Glutamatergic neuron (in vitro differentiated cells): ENCODE data around the gene HTRA3. TPM values are rescaled to one million over a fixed set of nuclear protein-coding genes. Genes with fewer than 3 reads are reported as not detected.

Experiments used
- DNase-seq: peaks from one replicate; pipeline ENCODE4 v3.0.0; 2022
- H3K27ac Mint-ChIP-seq: one replicate; pipeline ENCODE4 v1.8.0; 2020; ENCODE audit warnings: mild to moderate bottlenecking, mixed read lengths, inconsistent platforms; ENCODE audit not compliant: unreplicated experiment
- H3K27me3 Mint-ChIP-seq: one replicate; pipeline ENCODE4 v1.8.0; 2020; ENCODE audit warnings: mild to moderate bottlenecking, moderate library complexity, mixed read lengths, inconsistent platforms; ENCODE audit not compliant: unreplicated experiment
- H3K36me3 Mint-ChIP-seq: one replicate; pipeline ENCODE4 v1.8.0; 2020; ENCODE audit warnings: mild to moderate bottlenecking, mixed read lengths, inconsistent platforms; ENCODE audit not compliant: unreplicated experiment
- H3K4me1 Mint-ChIP-seq: one replicate; pipeline ENCODE4 v1.8.0; 2020; ENCODE audit warnings: mild to moderate bottlenecking, low read depth, mixed read lengths, inconsistent platforms; ENCODE audit not compliant: unreplicated experiment
- H3K4me3 Mint-ChIP-seq: one replicate; pipeline ENCODE4 v1.8.0; 2020; ENCODE audit warnings: mild to moderate bottlenecking, mixed read lengths, inconsistent platforms; ENCODE audit not compliant: unreplicated experiment
- H3K9me3 Mint-ChIP-seq: one replicate; pipeline ENCODE4 v1.8.0; 2020; ENCODE audit warnings: mild to moderate bottlenecking, moderate library complexity, mixed read lengths, inconsistent platforms; ENCODE audit not compliant: unreplicated experiment
- CTCF ChIP-seq: fragments of 200-600 bp; sonication (generic); IDR thresholded peaks from one replicate; pipeline ENCODE4 v1.5.0; 2021; ENCODE audit not compliant: partially characterized antibody, unreplicated experiment
- total RNA-seq: library from RNA; stranded (reverse); fragmentation: NEBNext Ultra II Directional; extraction: Animal tissue kit (Norgen Biotek cat#: 25700); gene quantifications from one replicate; pipeline ENCODE4 v1.2.1, GENCODE V29; 2021; ENCODE audit not compliant: unreplicated experiment

The HTRA3 gene
- total RNA-seq, 1 donor from 2014 or later = 0.64 TPM

DNA sequence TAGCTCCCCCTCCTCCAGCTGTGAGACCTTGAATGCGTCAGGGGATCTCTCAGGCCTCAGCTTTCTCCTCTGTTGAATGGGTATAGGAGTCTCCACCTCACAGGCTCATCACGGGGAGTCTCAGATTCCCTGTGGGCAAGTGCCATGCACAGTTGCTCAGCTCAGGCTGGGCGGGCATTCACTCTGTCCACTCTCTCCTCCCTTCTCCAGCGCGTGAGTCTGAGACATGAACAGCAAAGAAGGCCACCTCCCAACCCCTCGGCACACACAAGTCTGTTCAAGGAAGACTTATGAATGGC lies 60.0 kb downstream of the HTRA3 start:
- no peak for DNase-seq
- no peak for TF ChIP-seq CTCF
- Mint-ChIP-seq H3K9me3 (peaks cover 2% of the 10 kb centered on the region), H3K27ac (no peak overlapping the region), H3K4me3 (no peak overlapping the region), H3K4me1 (no peaks in the 10 kb centered on the region), H3K27me3 (peaks cover 2% of the 10 kb centered on the region), H3K36me3 (peaks cover 16% of the 10 kb centered on the region)

DNA sequence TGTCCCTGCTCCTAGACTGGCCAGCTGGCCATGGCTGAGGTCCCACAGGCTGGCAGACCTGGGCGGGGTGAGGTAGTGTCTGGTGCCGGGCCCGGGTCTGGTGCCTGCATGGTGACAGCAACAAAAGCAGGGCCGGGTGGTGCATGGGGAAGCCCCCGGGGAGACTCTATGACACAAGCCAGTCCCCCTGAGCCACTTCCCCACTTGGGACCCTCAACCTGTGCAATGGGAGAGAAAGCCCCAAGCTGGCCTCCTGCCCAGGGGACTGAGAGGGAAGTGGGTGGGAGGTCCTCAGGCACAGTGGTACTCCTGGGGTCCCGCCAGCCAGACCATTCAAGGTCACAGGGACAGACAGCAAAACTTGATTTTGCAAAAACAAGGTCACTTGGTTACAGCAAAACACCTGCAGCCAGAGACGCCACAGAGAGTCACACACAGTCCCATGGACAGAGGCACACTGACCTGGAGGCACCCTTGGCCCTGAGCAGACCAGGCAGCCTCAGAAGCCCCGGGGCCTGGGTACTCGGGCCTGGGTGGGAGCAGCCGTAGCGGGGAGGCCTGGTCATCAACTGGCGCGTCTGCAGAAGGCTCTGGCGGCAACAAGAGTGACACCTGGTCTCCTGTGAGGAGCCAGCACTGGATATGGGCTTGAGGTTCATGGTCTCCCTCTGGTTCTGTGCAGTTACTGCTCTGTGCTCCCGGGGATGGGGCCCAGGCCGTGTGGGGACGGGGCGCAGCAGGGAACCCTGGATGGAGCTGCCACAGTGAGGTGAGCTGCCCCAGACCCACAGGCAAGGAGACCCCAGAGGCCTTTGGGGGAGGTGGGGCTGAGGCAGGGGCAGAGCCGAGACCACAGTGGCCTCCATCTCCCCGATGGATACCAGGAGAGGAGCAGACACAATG lies 60.6 kb downstream of the HTRA3 start:
- Mint-ChIP-seq H3K4me3 (no peak overlapping the region), H3K4me1 (no peaks in the 10 kb centered on the region), H3K36me3 (peaks cover 16% of the 10 kb centered on the region), H3K27ac (no peak overlapping the region), H3K27me3 (peaks cover 2% of the 10 kb centered on the region), H3K9me3 (peaks cover 2% of the 10 kb centered on the region)
- DNase-seq = peak; percentile 8
- TF ChIP-seq CTCF = no peak

DNA sequence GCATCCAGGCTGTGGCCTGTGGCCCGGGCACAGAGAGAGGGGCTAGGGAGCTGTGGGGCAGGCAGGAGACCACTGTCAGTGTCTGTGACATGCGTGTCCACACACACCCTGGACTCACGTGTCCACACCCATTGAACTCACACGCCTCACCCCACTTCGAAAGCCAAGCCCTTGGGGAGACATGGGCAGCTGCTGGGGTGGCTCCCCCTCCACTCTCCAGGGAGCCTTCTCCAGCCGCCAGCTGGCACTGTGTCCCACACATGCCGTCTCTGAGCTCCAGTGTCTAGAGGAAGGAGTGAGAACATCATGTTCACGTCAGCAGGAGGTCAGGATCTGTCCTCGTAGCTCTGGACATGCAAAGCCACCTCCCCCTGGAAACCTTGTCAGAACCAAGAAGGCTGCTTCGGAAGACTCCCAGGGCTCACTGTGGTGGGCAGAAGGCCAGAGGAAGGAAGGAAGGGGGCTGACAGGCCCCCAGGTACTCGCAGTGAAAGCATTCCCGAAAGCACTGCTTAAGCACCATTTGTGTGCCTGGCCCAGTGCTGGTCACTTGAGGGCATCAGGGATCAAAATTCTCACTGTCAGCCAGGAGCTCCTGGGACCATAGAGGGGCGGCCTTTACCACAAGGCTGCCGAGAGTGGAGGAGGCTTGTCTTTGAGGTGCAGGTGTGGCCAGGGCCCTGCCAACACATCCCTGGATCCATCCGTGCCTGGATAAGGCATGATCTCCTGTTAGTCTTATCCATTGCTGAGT lies 61.4 kb downstream of the HTRA3 start:
- TF ChIP-seq CTCF = no peak
- Mint-ChIP-seq H3K27ac (no peak overlapping the region), H3K4me3 (no peak overlapping the region), H3K27me3 (peaks cover 2% of the 10 kb centered on the region), H3K4me1 (no peaks in the 10 kb centered on the region), H3K9me3 (peaks cover 2% of the 10 kb centered on the region), H3K36me3 (peaks cover 19% of the 10 kb centered on the region)
- peak; percentile 13 for DNase-seq

DNA sequence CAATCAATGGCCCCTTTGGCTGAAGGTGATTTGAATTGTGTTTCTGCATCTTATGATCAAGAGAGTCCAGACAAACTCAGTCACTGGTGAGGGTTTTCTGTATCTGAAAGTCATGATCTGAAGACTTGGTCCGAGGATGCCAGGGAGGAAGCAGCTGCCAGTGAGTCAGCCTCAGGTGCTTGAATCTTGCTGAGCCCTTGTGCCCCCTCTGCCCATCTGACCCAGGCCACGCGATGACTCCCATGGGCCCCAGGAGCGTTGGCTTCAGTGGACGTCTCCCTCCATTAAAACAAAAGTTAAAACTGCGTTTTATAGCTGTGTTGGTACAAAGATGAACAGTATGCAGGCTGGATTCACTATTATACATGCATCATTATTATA lies 62.0 kb downstream of the HTRA3 start:
- DNase-seq = no peak
- no peak overlapping the region for H3K4me3 Mint-ChIP-seq
- H3K4me1 Mint-ChIP-seq = no peaks in the 10 kb centered on the region
- no peak for TF ChIP-seq CTCF
- H3K27ac Mint-ChIP-seq = no peak overlapping the region
- H3K9me3 Mint-ChIP-seq = peaks cover 4% of the 10 kb centered on the region
- H3K27me3 Mint-ChIP-seq = peaks cover 2% of the 10 kb centered on the region
- H3K36me3 Mint-ChIP-seq = peaks cover 20% of the 10 kb centered on the region
